ENCODE measurements around the gene HMGXB4.
A peak's percentile ranks its signal among the peaks of the same experiment; 100 is the strongest.

HMGXB4 gene

DNA sequence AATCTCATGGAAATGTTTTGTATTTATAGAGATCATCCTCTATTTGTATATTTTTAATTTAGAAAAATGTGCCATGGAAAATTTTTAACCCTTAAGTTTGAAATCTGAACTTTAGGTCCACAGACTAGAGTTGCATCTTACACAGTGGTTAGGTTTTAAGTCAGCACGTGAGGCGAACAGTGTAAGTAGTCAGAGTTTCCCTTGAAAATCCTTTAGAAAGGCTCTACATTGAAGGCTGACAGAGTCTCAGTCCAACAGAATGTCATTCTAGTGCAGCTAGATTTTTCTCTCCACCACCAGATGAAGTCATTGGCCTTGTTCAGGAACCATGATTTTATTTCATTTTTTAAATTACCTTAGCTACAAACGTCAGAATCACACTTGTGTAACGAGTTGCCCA, 18.7 kb downstream of the HMGXB4 start:
- H3K4me3 ChIP-seq (ENCODE audit: low read depth, low read length), result no peak overlapping the region
- no peak for DNase-seq (ENCODE audit: low read depth)
- no peak for TF ChIP-seq CTCF (conservative IDR thresholded peaks at IDR 0.05; ENCODE audit: low read depth, low read length)

- no peak for DNase-seq (ENCODE audit: low read depth)
- H3K4me3 ChIP-seq (ENCODE audit: low read depth, low read length), result no peak overlapping the region
- TF ChIP-seq CTCF (conservative IDR thresholded peaks at IDR 0.05; ENCODE audit: low read depth, low read length), result no peak
These were observed 30.8 kb downstream of the HMGXB4 start for GRCh38 chr22:35288116-35288515.

- H3K4me3 ChIP-seq (ENCODE audit: low read depth, low read length), result no peak overlapping the region
- no peak for DNase-seq (ENCODE audit: low read depth)
- TF ChIP-seq CTCF (conservative IDR thresholded peaks at IDR 0.05; ENCODE audit: low read depth, low read length), result no peak
These were observed 35.5 kb downstream of the HMGXB4 start for GRCh38 chr22:35292786-35293185.

DNA sequence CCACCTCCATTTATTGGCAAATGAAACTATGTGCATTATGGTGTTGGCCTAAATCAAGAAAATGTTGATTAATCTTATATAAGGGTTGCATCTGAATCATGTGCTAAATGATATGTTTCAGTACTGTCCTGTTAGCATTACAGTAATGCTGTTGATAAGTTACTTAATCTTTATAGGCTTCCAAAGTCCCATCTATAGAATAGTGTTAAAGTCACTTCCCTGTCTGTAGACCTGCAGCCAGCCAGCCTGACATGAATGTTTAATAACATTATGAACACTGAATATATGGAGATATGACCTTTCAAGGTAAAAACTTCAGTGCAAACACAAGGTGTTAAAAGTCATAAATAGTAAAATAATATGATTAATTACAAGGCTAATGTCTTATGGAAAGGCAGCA, 38.8 kb downstream of the HMGXB4 start:
- no peak for DNase-seq (ENCODE audit: low read depth)
- H3K4me3 ChIP-seq (ENCODE audit: low read depth, low read length), result no peak overlapping the region
- TF ChIP-seq CTCF (conservative IDR thresholded peaks at IDR 0.05; ENCODE audit: low read depth, low read length), result no peak

GRCh38 chr22:35299217-35299672, 42.0 kb downstream of the HMGXB4 start:
- peak; percentile 34 for DNase-seq (ENCODE audit: low read depth)
- TF ChIP-seq CTCF (conservative IDR thresholded peaks at IDR 0.05; ENCODE audit: low read depth, low read length), result peak; percentile 2
- H3K4me3 ChIP-seq (ENCODE audit: low read depth, low read length), result peak overlapping the region; percentile 90

DNA sequence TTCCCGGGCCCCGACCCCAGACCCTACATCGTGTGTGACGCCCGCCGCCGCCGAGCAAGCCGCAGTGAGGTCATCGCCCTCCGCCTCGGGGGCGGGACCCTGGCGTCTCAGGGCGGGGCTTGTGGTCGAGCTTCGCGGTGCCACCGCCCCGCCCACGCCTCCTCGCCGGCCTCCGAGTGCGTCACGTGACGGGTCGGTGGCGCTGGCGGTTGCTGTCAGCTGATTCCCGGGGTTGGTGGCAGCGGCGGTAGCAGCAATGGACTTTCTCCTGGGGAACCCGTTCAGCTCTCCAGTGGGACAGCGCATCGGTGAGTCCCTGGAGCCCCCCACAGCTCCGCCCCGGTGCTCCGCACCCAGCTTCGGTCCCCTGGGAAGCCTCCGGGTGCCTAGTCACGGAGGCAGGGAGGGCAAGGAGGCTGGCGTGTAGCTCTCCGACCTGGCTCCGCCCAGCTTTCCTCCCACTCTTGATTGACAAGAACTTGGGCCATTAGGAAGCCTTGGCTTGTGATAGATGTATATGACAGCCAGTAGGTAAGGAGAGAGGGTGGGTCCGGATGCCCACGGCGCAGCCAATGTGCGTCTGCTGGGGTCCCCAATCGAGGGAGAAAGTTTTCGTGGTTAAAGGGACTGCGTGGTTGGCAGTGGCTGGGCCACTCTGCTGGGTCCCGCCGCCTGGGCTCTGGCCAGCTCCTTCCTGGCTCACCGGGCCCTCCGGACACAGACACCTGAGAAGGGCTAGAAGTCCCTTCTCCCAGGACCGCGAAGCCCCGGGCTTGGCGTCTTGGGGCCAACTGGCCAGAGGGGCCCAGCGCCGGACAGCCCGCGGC, 42.6 kb downstream of the HMGXB4 start, which contains the start of gene TOM1:
TOM1 (plus strand) TSS at position 222 of the 827 bp plus-strand sequence; CDS start at position 257, 35 bp downstream.
- H3K4me3 ChIP-seq (ENCODE audit: low read depth, low read length), result peak within 1 kb of the TSS; percentile 90
- peak; percentile 100 for DNase-seq (ENCODE audit: low read depth)
- TF ChIP-seq CTCF (conservative IDR thresholded peaks at IDR 0.05; ENCODE audit: low read depth, low read length), result no peak
